ENCODE data around the gene CSK. TPM values are rescaled to one million over a fixed set of nuclear protein-coding genes. Genes with fewer than 3 reads are reported as not detected.

The CSK gene
- total and polyA plus RNA-seq, 2 of the 8 experiments (the other 6 are each of a cell fraction or from before 2014, with no cell fraction given) = 13.7 to 50.2 TPM

DNA sequence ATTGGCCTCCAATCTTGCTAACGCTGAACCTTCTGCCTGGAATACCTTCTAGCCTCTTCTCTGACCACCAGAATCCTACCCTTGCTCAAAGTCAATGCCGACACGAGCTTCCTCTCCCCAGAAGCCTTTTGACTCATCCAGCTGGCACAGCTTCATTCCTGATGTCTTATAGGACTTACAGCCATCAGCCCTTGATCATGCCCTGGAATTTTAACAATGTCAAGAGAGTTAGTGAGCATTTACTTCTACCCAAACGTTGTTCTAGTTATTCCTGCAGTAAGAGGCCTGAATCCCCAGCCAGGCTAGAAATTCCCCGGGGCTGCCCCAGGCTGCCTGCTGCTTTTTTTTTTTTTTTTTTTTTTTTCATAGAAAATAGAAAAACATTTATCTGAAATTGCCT is 29.3 kb upstream of the CSK start:
- CTCF ChIA-PET (ENCODE audit: partially characterized antibody) = interaction anchor here (1.0 to 53.7 kb wide), 4 partner anchors 17 to 127 kb away, joined by 3 to 1439 read pairs (median 36); partner anchors contain the start of gene CLK3
- no peak overlapping the region for H2BK120ac ChIP-seq (replicated peaks; ENCODE audit: low read depth, low read length)
- H3K4me3 ChIP-seq (ENCODE audit: extremely low read depth in 1 of 4, insufficient read depth in 2 of 4, low read depth in 3 of 4, low read length in 4 of 4) = no peak overlapping the region
- no peaks in the 10 kb centered on the region for H4K20me1 ChIP-seq (replicated peaks in 1 of 2; ENCODE audit: control insufficient read depth in 1 of 2, insufficient read depth in 2 of 2, low read length in 2 of 2)
- H2AK5ac ChIP-seq (ENCODE audit: low read depth, low read length) = no peak overlapping the region; the same call in 1 of the 2 replicates
- H3K27ac ChIP-seq (ENCODE audit: low read depth, low read length) = no peak overlapping the region
- no peak overlapping the region for H2AFZ ChIP-seq (ENCODE audit: low read length)
- peaks cover 0 to 4% (median 0%) of the 10 kb centered on the region in 4 experiments; a peak in 2 of 7 replicates for H3K4me1 ChIP-seq (replicated peaks in 1 of 4; ENCODE audit: control insufficient read depth in 3 of 4, insufficient read depth in 4 of 4, low read length in 3 of 4)
- no peaks in the 10 kb centered on the region for H3K9me3 ChIP-seq (ENCODE audit: insufficient read depth in 2 of 2, low read depth in 1 of 2, low read length in 1 of 2)
- no peak overlapping the region for H3K9ac ChIP-seq (replicated peaks in 1 of 4; ENCODE audit: extremely low read depth in 1 of 4, low read depth in 3 of 4, low read length in 3 of 4)
- no peak overlapping the region for H3K56ac ChIP-seq (replicated peaks; ENCODE audit: insufficient read length, low read depth, low read length)
- H3K79me1 ChIP-seq (ENCODE audit: low read depth, low read length) = no peaks in the 10 kb centered on the region
- no peak overlapping the region for H2BK12ac ChIP-seq (ENCODE audit: low read depth, low read length)
- POLR2A ChIA-PET (ENCODE audit: partially characterized antibody) = interaction anchor here (1.5 to 4.8 kb wide), 2 partner anchors 8 to 12 kb away, joined by 4 to 47 read pairs; no protein-coding TSS in a partner anchor
- H2BK15ac ChIP-seq (ENCODE audit: low read length) = no peak overlapping the region
- H2BK20ac ChIP-seq (ENCODE audit: low read length) = no peak overlapping the region
- H3K14ac ChIP-seq (ENCODE audit: insufficient read length) = no peak overlapping the region
- no peaks in the 10 kb centered on the region for H3K36me3 ChIP-seq (ENCODE audit: control insufficient read depth in 2 of 4, insufficient read depth in 4 of 4, low read length in 3 of 4)
- no peak overlapping the region for H4K8ac ChIP-seq (ENCODE audit: extremely low read depth, insufficient read depth, low read length)
- FAIRE-seq (no peak), DNase-seq (ENCODE audit: low read depth in 1 of 2, low spot score in 2 of 2) (no peak)
- no peak overlapping the region for H4K91ac ChIP-seq (replicated peaks; ENCODE audit: insufficient read length, low read length)
- WGBS, 2 experiments (ENCODE audit: extremely low coverage in 1 of 2, insufficient coverage in 1 of 2, insufficient read length in 1 of 2, insufficient replicate concordance in 2 of 2, low coverage in 1 of 2, low lambda C conversion rate in 2 of 2, missing lambda C conversion rate in 1 of 2) = 79% methylated on average over 5 of the region's 5 CpGs; no CpG with 5 or more reads in 1 of the 2 experiments
- no peak overlapping the region for H4K5ac ChIP-seq (ENCODE audit: insufficient read length, low read depth, low read length)
- no peak overlapping the region for H2BK5ac ChIP-seq (ENCODE audit: low read depth, low read length)
- no peak overlapping the region for H3K4ac ChIP-seq (replicated peaks; ENCODE audit: insufficient read length, low read depth, low read length)
- H3K23me2 ChIP-seq (ENCODE audit: low read depth, low read length) = no peaks in the 10 kb centered on the region
- H3K79me2 ChIP-seq (ENCODE audit: control insufficient read depth in 1 of 2, insufficient read depth in 2 of 2, low read length in 2 of 2) = no peaks in the 10 kb centered on the region
- H3K23ac ChIP-seq (ENCODE audit: insufficient read length) = no peak overlapping the region
- H3K27me3 ChIP-seq (replicated peaks in 1 of 4; ENCODE audit: control insufficient read depth in 3 of 4, extremely low read depth in 1 of 4, insufficient read depth in 3 of 4, low read length in 3 of 4) = peaks cover 0 to 4% (median 2%) of the 10 kb centered on the region in 4 experiments; a peak in 2 of 7 replicates
- no peak overlapping the region for H3K4me2 ChIP-seq (ENCODE audit: insufficient read depth in 1 of 2, low read depth in 2 of 2, low read length in 2 of 2)
- H3K18ac ChIP-seq (ENCODE audit: extremely low read depth, low read length) = no peak overlapping the region
- TF ChIP-seq CTBP2 (IDR thresholded peaks at IDR 0.05; ENCODE audit: borderline replicate concordance, insufficient read depth, insufficient read length, low read length) = no peak
- no peak for TF ChIP-seq EP300 (IDR thresholded peaks at IDR 0.05; ENCODE audit: borderline replicate concordance in 1 of 2, low read depth in 2 of 2, low read length in 2 of 2)
- no peak for TF ChIP-seq KDM4A (IDR thresholded peaks at IDR 0.05; ENCODE audit: low read depth, low read length, severe bottlenecking)
- TF ChIP-seq RAD21 (IDR thresholded peaks at IDR 0.05 in 1 of 2, conservative IDR thresholded peaks at IDR 0.05 in 1 of 2; ENCODE audit: low read depth in 2 of 2, low read length in 2 of 2) = no peak
- TF ChIP-seq HDAC2 (IDR thresholded peaks at IDR 0.05; ENCODE audit: borderline replicate concordance in 1 of 2, low read depth in 2 of 2, low read length in 2 of 2) = no peak
- no peak for TF ChIP-seq TAF7 (optimal IDR thresholded peaks at IDR 0.05; ENCODE audit: borderline replicate concordance, low read depth, low read length)
- no peak for TF ChIP-seq BCL11A (IDR thresholded peaks at IDR 0.05; ENCODE audit: low read depth in 2 of 2, low read length in 2 of 2)
- no peak for TF ChIP-seq TBP (IDR thresholded peaks at IDR 0.05; ENCODE audit: low read depth, low read length)
- no peak for TF ChIP-seq SRF (IDR thresholded peaks at IDR 0.05; ENCODE audit: low read depth, low read length)
- TF ChIP-seq CHD2 (IDR thresholded peaks at IDR 0.05; ENCODE audit: low read length) = no peak
- no peak for TF ChIP-seq CREB1 (IDR thresholded peaks at IDR 0.05)
- no peak for TF ChIP-seq CEBPB (IDR thresholded peaks at IDR 0.05; ENCODE audit: low read depth, low read length)
- no peak for TF ChIP-seq NANOG (IDR thresholded peaks at IDR 0.05; ENCODE audit: insufficient read depth, low read depth, low read length, poor library complexity, severe bottlenecking)
